ENCODE results near the gene GP5.

Gene GP5

DNA sequence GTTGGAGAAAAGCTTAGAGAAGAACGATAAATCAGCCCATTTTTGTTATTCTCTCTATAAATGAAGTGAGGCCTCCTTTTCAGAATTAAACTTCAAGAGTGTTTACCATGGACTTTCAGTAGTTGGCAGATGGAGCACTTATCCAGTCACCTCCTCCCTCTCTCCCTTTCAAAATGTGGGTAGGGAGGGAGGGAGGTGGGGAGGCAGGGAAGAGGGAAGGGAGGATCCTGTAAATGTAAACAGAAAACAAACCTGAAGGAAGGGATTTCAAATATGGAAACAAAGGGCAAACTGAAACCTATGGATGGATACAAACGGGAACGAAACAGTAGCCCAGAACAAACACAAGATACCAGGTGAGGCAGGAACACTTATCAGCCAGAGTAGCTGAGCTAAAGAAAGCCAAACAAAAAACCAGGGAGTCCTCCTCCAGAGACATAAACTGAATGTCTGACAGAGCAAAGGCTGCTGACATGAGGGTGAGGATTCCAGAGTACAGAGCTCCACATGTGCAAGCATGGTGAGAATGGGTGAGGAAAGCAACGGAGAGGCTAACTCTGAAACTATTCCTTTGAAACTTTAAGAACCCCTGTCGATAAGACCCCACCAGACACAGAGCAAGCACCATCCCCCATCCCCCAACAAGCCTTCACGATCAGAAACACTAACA lies 41.0 kb upstream of the GP5 start:
- H3K36me3 ChIP-seq (ENCODE audit: insufficient read depth, insufficient read length, low read length), result peaks cover 86% of the 10 kb centered on the region
- TF ChIP-seq ZNF274 (IDR thresholded peaks at IDR 0.05; ENCODE audit: low read depth, low read length) (no peak), YY1 (IDR thresholded peaks at IDR 0.05; ENCODE audit: insufficient read depth, insufficient read length) (no peak), SUZ12 (IDR thresholded peaks at IDR 0.05; ENCODE audit: extremely low read depth, insufficient read depth, insufficient read length) (no peak)

DNA sequence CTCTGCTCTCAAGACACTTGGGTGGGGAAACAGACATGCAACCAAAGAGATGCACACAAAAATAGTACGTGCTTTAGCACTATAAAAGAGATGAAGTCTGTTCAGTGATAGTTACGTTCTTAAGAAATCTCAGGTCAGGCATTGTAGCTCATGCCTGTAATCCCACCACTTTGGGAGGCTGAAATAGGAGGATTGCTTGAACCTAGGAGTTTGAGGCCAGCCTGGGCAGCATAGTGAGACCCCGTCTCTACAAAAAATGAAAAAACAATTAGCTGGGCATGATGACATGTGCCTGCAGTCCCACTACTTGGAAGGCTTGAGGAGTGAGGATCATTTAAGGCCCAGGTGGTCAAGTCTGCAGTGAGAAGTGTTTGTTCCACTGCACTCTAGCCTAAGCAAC lies 35.4 kb upstream of the GP5 start:
- Histone ChIP-seq H3K9me3 (ENCODE audit: insufficient read depth, low read length) (no peaks in the 10 kb centered on the region), H3K27me3 (ENCODE audit: insufficient read depth, insufficient read length) (no peaks in the 10 kb centered on the region), H3K4me3 (ENCODE audit: insufficient read length, low read depth) (no peak overlapping the region), H3K9ac (ENCODE audit: insufficient read length, low read depth) (no peak overlapping the region), H3K36me3 (ENCODE audit: insufficient read depth, insufficient read length, low read length) (peaks cover 93% of the 10 kb centered on the region), H3K4me1 (ENCODE audit: insufficient read depth, insufficient read length) (no peaks in the 10 kb centered on the region)
- TF ChIP-seq ZNF274 (IDR thresholded peaks at IDR 0.05; ENCODE audit: low read depth, low read length) (no peak), YY1 (IDR thresholded peaks at IDR 0.05; ENCODE audit: insufficient read depth, insufficient read length) (no peak), SUZ12 (IDR thresholded peaks at IDR 0.05; ENCODE audit: extremely low read depth, insufficient read depth, insufficient read length) (no peak)
- no peak for DNase-seq (ENCODE audit: low read depth, low spot score)

More for the DNA sequence above, 41.0 kb upstream of the GP5 start:
- no peak for DNase-seq (ENCODE audit: low read depth, low spot score)
- Histone ChIP-seq H3K4me3 (ENCODE audit: insufficient read length, low read depth) (no peak overlapping the region), H3K27me3 (ENCODE audit: insufficient read depth, insufficient read length) (no peaks in the 10 kb centered on the region), H3K4me1 (ENCODE audit: insufficient read depth, insufficient read length) (no peaks in the 10 kb centered on the region), H3K9me3 (ENCODE audit: insufficient read depth, low read length) (no peaks in the 10 kb centered on the region), H3K9ac (ENCODE audit: insufficient read length, low read depth) (no peak overlapping the region)

DNA sequence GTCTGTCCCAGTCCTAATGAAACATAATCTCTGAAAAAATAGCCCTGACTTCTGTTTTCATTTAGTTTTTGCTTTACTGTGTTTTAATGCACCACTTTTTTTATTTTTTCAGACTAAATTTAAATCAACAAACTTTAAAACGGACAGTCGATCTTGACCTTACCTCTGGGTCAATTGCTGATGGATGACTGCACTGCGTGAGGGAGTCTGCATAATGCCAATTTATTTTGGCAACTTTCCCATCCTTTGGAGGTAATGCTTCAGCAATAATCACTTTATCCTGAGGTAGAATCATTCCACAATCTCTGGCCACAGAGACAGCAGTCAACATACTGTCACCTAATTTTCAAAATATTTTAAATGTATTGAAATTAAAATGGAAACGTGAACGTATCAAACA lies 32.5 kb upstream of the GP5 start:
- DNase-seq (ENCODE audit: low read depth, low spot score), result no peak
- TF ChIP-seq ZNF274 (IDR thresholded peaks at IDR 0.05; ENCODE audit: low read depth, low read length) (no peak), SUZ12 (IDR thresholded peaks at IDR 0.05; ENCODE audit: extremely low read depth, insufficient read depth, insufficient read length) (no peak), YY1 (IDR thresholded peaks at IDR 0.05; ENCODE audit: insufficient read depth, insufficient read length) (no peak)
- no peak overlapping the region for H3K9ac ChIP-seq (ENCODE audit: insufficient read length, low read depth)
- H3K9me3 ChIP-seq (ENCODE audit: insufficient read depth, low read length), result no peaks in the 10 kb centered on the region
- H3K27me3 ChIP-seq (ENCODE audit: insufficient read depth, insufficient read length), result no peaks in the 10 kb centered on the region
- no peaks in the 10 kb centered on the region for H3K4me1 ChIP-seq (ENCODE audit: insufficient read depth, insufficient read length)
- no peak overlapping the region for H3K4me3 ChIP-seq (ENCODE audit: insufficient read length, low read depth)
- H3K36me3 ChIP-seq (ENCODE audit: insufficient read depth, insufficient read length, low read length), result peaks cover 87% of the 10 kb centered on the region

DNA sequence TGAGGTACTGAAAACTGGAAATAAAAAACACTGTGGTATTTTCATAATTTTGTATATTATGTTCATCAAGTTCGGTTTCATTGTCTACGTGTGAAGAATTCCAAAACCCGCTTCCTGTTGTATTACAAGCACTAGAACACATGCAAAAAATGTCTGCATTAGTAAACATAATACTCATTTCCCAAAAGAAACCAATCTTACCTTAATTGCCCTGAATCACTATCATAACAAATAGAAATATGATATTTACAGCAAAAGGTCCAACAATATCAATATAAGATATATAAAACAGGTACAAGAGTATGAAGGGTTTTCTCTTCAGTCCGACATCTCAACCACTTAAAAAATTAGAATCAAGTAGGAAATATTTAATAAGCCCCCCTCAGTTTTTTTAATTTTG lies 26.3 kb upstream of the GP5 start:
- TF ChIP-seq ZNF274 (IDR thresholded peaks at IDR 0.05; ENCODE audit: low read depth, low read length) (no peak), SUZ12 (IDR thresholded peaks at IDR 0.05; ENCODE audit: extremely low read depth, insufficient read depth, insufficient read length) (no peak)
- peaks cover 78% of the 10 kb centered on the region for H3K36me3 ChIP-seq (ENCODE audit: insufficient read depth, insufficient read length, low read length)

DNA sequence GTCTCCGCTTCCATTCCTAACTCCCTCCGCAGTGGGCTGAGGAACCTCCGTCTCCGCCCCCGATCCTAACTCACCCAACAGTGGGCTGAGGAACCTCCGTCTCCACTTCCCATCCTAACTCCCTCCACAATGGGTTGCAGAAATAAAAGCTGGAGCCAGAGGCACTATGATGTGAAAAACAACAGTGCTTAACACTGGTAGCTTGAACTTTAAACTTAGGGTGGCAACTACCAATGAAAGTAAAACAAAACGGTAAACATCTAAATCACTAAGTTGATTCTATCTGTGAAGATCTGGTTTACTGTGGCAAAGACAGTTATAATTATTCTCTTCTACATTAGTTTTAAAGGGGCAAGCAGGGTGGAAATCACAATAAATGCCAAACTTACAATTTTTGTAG lies 25.9 kb upstream of the GP5 start:
- no peaks in the 10 kb centered on the region for H3K4me1 ChIP-seq (ENCODE audit: insufficient read depth, insufficient read length)
- peaks cover 78% of the 10 kb centered on the region for H3K36me3 ChIP-seq (ENCODE audit: insufficient read depth, insufficient read length, low read length)
- H3K9me3 ChIP-seq (ENCODE audit: insufficient read depth, low read length), result no peaks in the 10 kb centered on the region
- no peaks in the 10 kb centered on the region for H3K27me3 ChIP-seq (ENCODE audit: insufficient read depth, insufficient read length)
- H3K9ac ChIP-seq (ENCODE audit: insufficient read length, low read depth), result no peak overlapping the region
- H3K4me3 ChIP-seq (ENCODE audit: insufficient read length, low read depth), result no peak overlapping the region
- TF ChIP-seq YY1 (IDR thresholded peaks at IDR 0.05; ENCODE audit: insufficient read depth, insufficient read length) (no peak), ZNF274 (IDR thresholded peaks at IDR 0.05; ENCODE audit: low read depth, low read length) (no peak), SUZ12 (IDR thresholded peaks at IDR 0.05; ENCODE audit: extremely low read depth, insufficient read depth, insufficient read length) (no peak)
- DNase-seq (ENCODE audit: low read depth, low spot score), result no peak

More for the DNA sequence above, 26.3 kb upstream of the GP5 start:
- Histone ChIP-seq H3K9me3 (ENCODE audit: insufficient read depth, low read length) (no peaks in the 10 kb centered on the region), H3K4me1 (ENCODE audit: insufficient read depth, insufficient read length) (no peaks in the 10 kb centered on the region), H3K27me3 (ENCODE audit: insufficient read depth, insufficient read length) (no peaks in the 10 kb centered on the region), H3K4me3 (ENCODE audit: insufficient read length, low read depth) (no peak overlapping the region), H3K9ac (ENCODE audit: insufficient read length, low read depth) (no peak overlapping the region)
- no peak for DNase-seq (ENCODE audit: low read depth, low spot score)

DNA sequence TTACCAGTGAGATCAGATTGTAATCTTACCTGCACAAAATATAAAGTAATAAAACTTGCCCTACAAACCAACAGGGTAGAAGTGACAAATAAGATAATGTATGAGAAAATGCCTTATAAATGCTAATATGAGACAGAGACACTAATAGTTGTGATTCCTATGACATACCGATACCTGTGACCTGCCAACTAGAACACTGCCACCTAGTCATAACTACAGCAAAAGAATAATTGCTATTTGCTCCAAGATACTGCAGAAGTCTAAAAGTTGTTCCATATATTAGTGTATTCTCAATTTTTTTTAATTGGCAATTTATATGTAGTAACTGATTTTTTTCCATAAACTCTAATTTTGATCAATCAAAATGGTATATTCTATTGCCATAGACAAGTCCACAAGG lies 25.3 kb upstream of the GP5 start:
- Histone ChIP-seq H3K4me1 (ENCODE audit: insufficient read depth, insufficient read length) (no peaks in the 10 kb centered on the region), H3K9me3 (ENCODE audit: insufficient read depth, low read length) (no peaks in the 10 kb centered on the region), H3K9ac (ENCODE audit: insufficient read length, low read depth) (no peak overlapping the region), H3K36me3 (ENCODE audit: insufficient read depth, insufficient read length, low read length) (peaks cover 78% of the 10 kb centered on the region), H3K4me3 (ENCODE audit: insufficient read length, low read depth) (no peak overlapping the region), H3K27me3 (ENCODE audit: insufficient read depth, insufficient read length) (no peaks in the 10 kb centered on the region)
- DNase-seq (ENCODE audit: low read depth, low spot score), result no peak
- no peak for TF ChIP-seq ZNF274 (IDR thresholded peaks at IDR 0.05; ENCODE audit: low read depth, low read length)
- no peak for TF ChIP-seq SUZ12 (IDR thresholded peaks at IDR 0.05; ENCODE audit: extremely low read depth, insufficient read depth, insufficient read length)
- no peak for TF ChIP-seq YY1 (IDR thresholded peaks at IDR 0.05; ENCODE audit: insufficient read depth, insufficient read length)

DNA sequence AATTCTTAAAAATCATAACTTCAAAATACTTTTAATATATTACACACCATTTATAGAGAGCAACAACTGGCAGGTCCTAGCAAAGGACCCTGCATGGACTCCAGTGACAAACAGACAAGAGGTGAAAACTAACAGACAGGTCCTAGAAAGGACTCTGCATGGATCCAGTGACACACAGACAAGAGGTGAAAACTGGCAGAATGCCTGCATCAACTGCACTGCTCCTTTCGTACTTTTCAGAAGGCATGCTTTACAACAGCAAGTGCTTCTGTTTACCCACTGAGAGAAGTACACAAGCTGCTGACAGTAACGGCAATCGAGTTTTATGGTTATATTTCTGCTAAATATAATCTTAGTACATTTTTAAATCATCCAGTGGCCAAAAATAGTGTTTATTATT lies 24.3 kb upstream of the GP5 start:
- TF ChIP-seq YY1 (IDR thresholded peaks at IDR 0.05; ENCODE audit: insufficient read depth, insufficient read length), result no peak
- no peak for TF ChIP-seq ZNF274 (IDR thresholded peaks at IDR 0.05; ENCODE audit: low read depth, low read length)
- TF ChIP-seq SUZ12 (IDR thresholded peaks at IDR 0.05; ENCODE audit: extremely low read depth, insufficient read depth, insufficient read length), result no peak
- DNase-seq (ENCODE audit: low read depth, low spot score), result no peak
- no peaks in the 10 kb centered on the region for H3K27me3 ChIP-seq (ENCODE audit: insufficient read depth, insufficient read length)
- H3K4me1 ChIP-seq (ENCODE audit: insufficient read depth, insufficient read length), result no peaks in the 10 kb centered on the region
- H3K36me3 ChIP-seq (ENCODE audit: insufficient read depth, insufficient read length, low read length), result peaks cover 78% of the 10 kb centered on the region
- no peaks in the 10 kb centered on the region for H3K9me3 ChIP-seq (ENCODE audit: insufficient read depth, low read length)
- no peak overlapping the region for H3K4me3 ChIP-seq (ENCODE audit: insufficient read length, low read depth)
- no peak overlapping the region for H3K9ac ChIP-seq (ENCODE audit: insufficient read length, low read depth)
